ENCODE data around the gene PCDHB11. TPM values are rescaled to one million over a fixed set of nuclear protein-coding genes. Genes with fewer than 3 reads are reported as not detected.
A peak's percentile ranks its signal among the peaks of the same experiment; 100 is the strongest.
"Not testable (repeated sequence)": the region's sequence is repeated elsewhere in the genome, so short reads cannot be mapped to it uniquely, and the experiment has no call there.

The PCDHB11 gene
- total and polyA plus RNA-seq, 7 experiments from 2014 or later = not detected

- Mint-ChIP-seq H3K27ac (no peak overlapping the region), H3K27me3 (peaks cover 3 to 75% (median 55%) of the 10 kb centered on the region in 5 donors), H3K36me3 (peaks cover 0 to 23% (median 2%) of the 10 kb centered on the region in 5 donors), H3K9me3 (peaks cover 3 to 78% (median 38%) of the 10 kb centered on the region in 11 donors), H3K4me3 (no peak overlapping the region), H3K4me1 (no peaks in the 10 kb centered on the region)
- intact Hi-C loops (cut with micrococcal nuclease) = no loop called here
- no peak for ATAC-seq
- no peak for DNase-seq
- ChIA-PET POLR2A (interaction anchor here (0.6 to 0.8 kb wide), 2 partner anchors 161 to 701 kb away, joined by 3 to 7 read pairs; no protein-coding TSS in a partner anchor), CTCF (no interaction called here)
- Histone ChIP-seq H3K4me3 (ENCODE audit: low read length) (no peak overlapping the region), H3K9me3 (ENCODE audit: control insufficient read depth in 2 of 3, low read length in 3 of 3) (peaks cover 0 to 15% (median 0%) of the 10 kb centered on the region in 3 experiments), H3K27me3 (ENCODE audit: control insufficient read depth in 2 of 2, insufficient read depth in 2 of 2, low read length in 2 of 2) (peaks cover 0 to 12% of the 10 kb centered on the region in 2 donors), H3K4me1 (ENCODE audit: control insufficient read depth in 2 of 2, insufficient read depth in 2 of 2, low read length in 2 of 2) (no peaks in the 10 kb centered on the region), H3K27ac (ENCODE audit: low read depth, low read length) (no peak overlapping the region), H3K36me3 (ENCODE audit: control insufficient read depth in 2 of 3, insufficient read depth in 3 of 3, low read length in 3 of 3) (no peaks in the 10 kb centered on the region)
Measured at GRCh38 chr5:141155540-141156374, 43.7 kb upstream of the PCDHB11 start.

- H3K27me3 Mint-ChIP-seq = peaks cover under 1 to 71% (median 52%) of the 10 kb centered on the region in 5 donors
- peaks cover 3 to 66% (median 31%) of the 10 kb centered on the region in 11 donors for H3K9me3 Mint-ChIP-seq
- H3K27me3 ChIP-seq (ENCODE audit: control insufficient read depth in 2 of 2, insufficient read depth in 2 of 2, low read length in 2 of 2); H3K27ac ChIP-seq (ENCODE audit: low read depth, low read length); POLR2A ChIA-PET; H3K4me3 Mint-ChIP-seq; intact Hi-C loops (cut with micrococcal nuclease); DNase-seq; H3K4me3 ChIP-seq (ENCODE audit: low read length); ATAC-seq; H3K4me1 ChIP-seq (ENCODE audit: control insufficient read depth in 2 of 2, insufficient read depth in 2 of 2, low read length in 2 of 2); H3K27ac Mint-ChIP-seq; H3K4me1 Mint-ChIP-seq; CTCF ChIA-PET; H3K36me3 ChIP-seq (ENCODE audit: control insufficient read depth in 2 of 3, insufficient read depth in 3 of 3, low read length in 3 of 3): not testable (repeated sequence)
- peaks cover 0 to 18% (median 2%) of the 10 kb centered on the region in 5 donors for H3K36me3 Mint-ChIP-seq
- H3K9me3 ChIP-seq (ENCODE audit: control insufficient read depth in 2 of 3, low read length in 3 of 3) = peaks cover 0 to 15% (median 0%) of the 10 kb centered on the region in 3 experiments
Measured at GRCh38 chr5:141157356-141157755, 42.1 kb upstream of the PCDHB11 start.

GRCh38 chr5:141157901-141158300 lies 41.5 kb upstream of the PCDHB11 start:
- H3K36me3 Mint-ChIP-seq = peaks cover 0 to 18% (median 2%) of the 10 kb centered on the region in 5 donors
- H3K4me3 Mint-ChIP-seq; DNase-seq; ATAC-seq; H3K4me1 ChIP-seq (ENCODE audit: control insufficient read depth in 2 of 2, insufficient read depth in 2 of 2, low read length in 2 of 2); H3K27me3 ChIP-seq (ENCODE audit: control insufficient read depth in 2 of 2, insufficient read depth in 2 of 2, low read length in 2 of 2); CTCF ChIA-PET; POLR2A ChIA-PET; H3K4me1 Mint-ChIP-seq; intact Hi-C loops (cut with micrococcal nuclease); H3K36me3 ChIP-seq (ENCODE audit: control insufficient read depth in 2 of 3, insufficient read depth in 3 of 3, low read length in 3 of 3); H3K4me3 ChIP-seq (ENCODE audit: low read length); H3K27ac ChIP-seq (ENCODE audit: low read depth, low read length): not testable (repeated sequence)
- peak overlapping the region in 1 of 9 donors; percentile 59 for H3K27ac Mint-ChIP-seq
- H3K9me3 Mint-ChIP-seq = peaks cover 3 to 62% (median 30%) of the 10 kb centered on the region in 11 donors
- peaks cover 0 to 67% (median 50%) of the 10 kb centered on the region in 5 donors for H3K27me3 Mint-ChIP-seq
- H3K9me3 ChIP-seq (ENCODE audit: control insufficient read depth in 2 of 3, low read length in 3 of 3) = peaks cover 0 to 15% (median 0%) of the 10 kb centered on the region in 3 experiments

GRCh38 chr5:141172381-141173204 lies 26.8 kb upstream of the PCDHB11 start, which contains the start of gene PCDHB7:
TSS of gene PCDHB7 (plus strand) at chr5:141172644. CDS start at chr5:141172836, 192 bp downstream.
- ChIA-PET POLR2A (no interaction called here), CTCF (no interaction called here)
- Histone ChIP-seq H3K9me3 (ENCODE audit: control insufficient read depth in 2 of 3, low read length in 3 of 3) (peaks cover 0 to 17% (median 0%) of the 10 kb centered on the region in 3 experiments), H3K27me3 (ENCODE audit: control insufficient read depth in 2 of 2, insufficient read depth in 2 of 2, low read length in 2 of 2) (peaks cover 0 to 9% of the 10 kb centered on the region in 2 donors), H3K27ac (ENCODE audit: low read depth, low read length) (no peak within 1 kb of the TSS), H3K36me3 (ENCODE audit: control insufficient read depth in 2 of 3, insufficient read depth in 3 of 3, low read length in 3 of 3) (no peaks in the 10 kb centered on the region), H3K4me3 (ENCODE audit: low read length) (no peak within 1 kb of the TSS), H3K4me1 (ENCODE audit: control insufficient read depth in 2 of 2, insufficient read depth in 2 of 2, low read length in 2 of 2) (no peaks in the 10 kb centered on the region)
- peaks cover 0 to 15% (median 3%) of the 10 kb centered on the region in 5 donors for H3K36me3 Mint-ChIP-seq
- H3K27ac Mint-ChIP-seq = no peak within 1 kb of the TSS
- H3K9me3 Mint-ChIP-seq = peaks cover 2 to 45% (median 12%) of the 10 kb centered on the region in 11 donors
- peak within 1 kb of the TSS in 4 of 10 donors; percentile 18 to 52 (median 25) for H3K4me3 Mint-ChIP-seq
- ATAC-seq (no peak), DNase-seq (peak in 1 of 9 donors; percentile 22)
- intact Hi-C loops (cut with micrococcal nuclease) = no loop called here
- H3K4me1 Mint-ChIP-seq = peaks cover 0 to 6% (median 5%) of the 10 kb centered on the region in 7 donors
- H3K27me3 Mint-ChIP-seq = peaks cover 0 to 56% (median 44%) of the 10 kb centered on the region in 5 donors

- ATAC-seq; DNase-seq; H3K27ac ChIP-seq (ENCODE audit: low read depth, low read length); H3K4me3 Mint-ChIP-seq; H3K27me3 ChIP-seq (ENCODE audit: control insufficient read depth in 2 of 2, insufficient read depth in 2 of 2, low read length in 2 of 2); H3K4me3 ChIP-seq (ENCODE audit: low read length); CTCF ChIA-PET; intact Hi-C loops (cut with micrococcal nuclease); POLR2A ChIA-PET; H3K4me1 Mint-ChIP-seq; H3K36me3 ChIP-seq (ENCODE audit: control insufficient read depth in 2 of 3, insufficient read depth in 3 of 3, low read length in 3 of 3); H3K4me1 ChIP-seq (ENCODE audit: control insufficient read depth in 2 of 2, insufficient read depth in 2 of 2, low read length in 2 of 2): not testable (repeated sequence)
- Mint-ChIP-seq H3K36me3 (peaks cover 0 to 15% (median 0%) of the 10 kb centered on the region in 5 donors), H3K27ac (peak overlapping the region in 1 of 9 donors; percentile 13), H3K9me3 (peaks cover 0 to 41% (median 10%) of the 10 kb centered on the region in 11 donors), H3K27me3 (peaks cover 0 to 40% (median 28%) of the 10 kb centered on the region in 5 donors)
- peaks cover 0 to 17% (median 0%) of the 10 kb centered on the region in 3 experiments for H3K9me3 ChIP-seq (ENCODE audit: control insufficient read depth in 2 of 3, low read length in 3 of 3)
Measured at GRCh38 chr5:141174291-141175104, 24.9 kb upstream of the PCDHB11 start.

GRCh38 chr5:141175933-141176332 lies 23.5 kb upstream of the PCDHB11 start:
- CTCF ChIA-PET = no interaction called here
- H3K4me1 ChIP-seq (ENCODE audit: control insufficient read depth in 2 of 2, insufficient read depth in 2 of 2, low read length in 2 of 2) = no peaks in the 10 kb centered on the region
- POLR2A ChIA-PET = no interaction called here
- ATAC-seq (no peak), DNase-seq (no peak)
- Mint-ChIP-seq H3K4me1 (peaks cover 0 to 6% (median 5%) of the 10 kb centered on the region in 7 donors), H3K27ac (no peak overlapping the region), H3K9me3 (peaks cover 0 to 40% (median 14%) of the 10 kb centered on the region in 11 donors), H3K4me3 (no peak overlapping the region), H3K27me3 (peaks cover 0 to 34% (median 23%) of the 10 kb centered on the region in 5 donors), H3K36me3 (peaks cover 0 to 15% (median 0%) of the 10 kb centered on the region in 5 donors)
- no peak overlapping the region for H3K27ac ChIP-seq (ENCODE audit: low read depth, low read length)
- no peaks in the 10 kb centered on the region for H3K36me3 ChIP-seq (ENCODE audit: control insufficient read depth in 2 of 3, insufficient read depth in 3 of 3, low read length in 3 of 3)
- no peak overlapping the region for H3K4me3 ChIP-seq (ENCODE audit: low read length)
- intact Hi-C loops (cut with micrococcal nuclease) = no loop called here
- H3K9me3 ChIP-seq (ENCODE audit: control insufficient read depth in 2 of 3, low read length in 3 of 3) = peaks cover 0 to 17% (median 0%) of the 10 kb centered on the region in 3 experiments
- peaks cover 0 to 9% of the 10 kb centered on the region in 2 donors for H3K27me3 ChIP-seq (ENCODE audit: control insufficient read depth in 2 of 2, insufficient read depth in 2 of 2, low read length in 2 of 2)
